Measurements from ENCODE around the gene PLA2R1. TPM values are rescaled to one million over a fixed set of nuclear protein-coding genes. Genes with fewer than 3 reads are reported as not detected.

The PLA2R1 gene
- total RNA-seq, 1 experiment from 2014 or later: 5.7 TPM

DNA sequence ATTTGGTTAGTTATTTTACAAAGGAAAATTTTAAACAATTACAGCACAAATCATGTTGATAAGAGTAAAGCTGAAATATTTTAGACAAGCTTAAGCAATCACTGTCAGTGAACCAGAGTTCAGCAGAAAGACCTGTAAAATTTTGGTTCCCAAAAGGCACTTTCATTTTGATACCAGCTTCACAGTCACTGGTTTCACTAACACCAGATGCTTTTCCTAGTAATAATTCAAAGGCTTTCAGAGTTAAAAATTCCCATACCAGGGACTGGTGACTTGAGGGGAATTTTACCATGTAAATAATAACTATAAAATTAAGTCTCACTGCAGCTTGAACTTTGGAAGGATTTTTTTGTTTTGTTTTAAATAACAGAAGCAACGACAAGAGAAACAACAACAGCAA lies 162.1 kb downstream of the PLA2R1 start:
- Histone ChIP-seq H3K9me3 (ENCODE audit: control insufficient read depth, insufficient read depth, low read depth, low read length) (no peaks in the 10 kb centered on the region), H3K27ac (ENCODE audit: low read length) (no peak overlapping the region), H3K4me1 (ENCODE audit: control insufficient read depth, insufficient read depth, low read length) (no peaks in the 10 kb centered on the region), H3K36me3 (ENCODE audit: control insufficient read depth, insufficient read depth, low read length) (no peaks in the 10 kb centered on the region), H3K4me3 (ENCODE audit: low read depth in 2 of 2, low read length in 2 of 2) (no peak overlapping the region), H3K27me3 (ENCODE audit: control insufficient read depth, insufficient read depth, low read length) (peaks cover 17% of the 10 kb centered on the region)
- intact Hi-C loops (cut with micrococcal nuclease; ENCODE audit: unreplicated experiment): no loop called here
- in situ Hi-C loops (cut with HindIII; ENCODE audit: low pct_unique_long_range_greater_than_20kb, low sequenced_read_pairs): no loop called here
- no TSS peak for BruUV-seq (replicated peaks)
- ChIA-PET POLR2A (no interaction called here), CTCF (no interaction called here)
- TF ChIP-seq, protein P1, sequence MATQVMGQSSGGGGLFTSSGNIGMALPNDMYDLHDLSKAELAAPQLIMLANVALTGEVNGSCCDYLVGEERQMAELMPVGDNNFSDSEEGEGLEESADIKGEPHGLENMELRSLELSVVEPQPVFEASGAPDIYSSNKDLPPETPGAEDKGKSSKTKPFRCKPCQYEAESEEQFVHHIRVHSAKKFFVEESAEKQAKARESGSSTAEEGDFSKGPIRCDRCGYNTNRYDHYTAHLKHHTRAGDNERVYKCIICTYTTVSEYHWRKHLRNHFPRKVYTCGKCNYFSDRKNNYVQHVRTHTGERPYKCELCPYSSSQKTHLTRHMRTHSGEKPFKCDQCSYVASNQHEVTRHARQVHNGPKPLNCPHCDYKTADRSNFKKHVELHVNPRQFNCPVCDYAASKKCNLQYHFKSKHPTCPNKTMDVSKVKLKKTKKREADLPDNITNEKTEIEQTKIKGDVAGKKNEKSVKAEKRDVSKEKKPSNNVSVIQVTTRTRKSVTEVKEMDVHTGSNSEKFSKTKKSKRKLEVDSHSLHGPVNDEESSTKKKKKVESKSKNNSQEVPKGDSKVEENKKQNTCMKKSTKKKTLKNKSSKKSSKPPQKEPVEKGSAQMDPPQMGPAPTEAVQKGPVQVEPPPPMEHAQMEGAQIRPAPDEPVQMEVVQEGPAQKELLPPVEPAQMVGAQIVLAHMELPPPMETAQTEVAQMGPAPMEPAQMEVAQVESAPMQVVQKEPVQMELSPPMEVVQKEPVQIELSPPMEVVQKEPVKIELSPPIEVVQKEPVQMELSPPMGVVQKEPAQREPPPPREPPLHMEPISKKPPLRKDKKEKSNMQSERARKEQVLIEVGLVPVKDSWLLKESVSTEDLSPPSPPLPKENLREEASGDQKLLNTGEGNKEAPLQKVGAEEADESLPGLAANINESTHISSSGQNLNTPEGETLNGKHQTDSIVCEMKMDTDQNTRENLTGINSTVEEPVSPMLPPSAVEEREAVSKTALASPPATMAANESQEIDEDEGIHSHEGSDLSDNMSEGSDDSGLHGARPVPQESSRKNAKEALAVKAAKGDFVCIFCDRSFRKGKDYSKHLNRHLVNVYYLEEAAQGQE (IDR thresholded peaks at IDR 0.05; ENCODE audit: insufficient read depth in 1 of 2, low read depth in 2 of 2, low read length in 1 of 2): no peak
- TF ChIP-seq, protein P2, sequence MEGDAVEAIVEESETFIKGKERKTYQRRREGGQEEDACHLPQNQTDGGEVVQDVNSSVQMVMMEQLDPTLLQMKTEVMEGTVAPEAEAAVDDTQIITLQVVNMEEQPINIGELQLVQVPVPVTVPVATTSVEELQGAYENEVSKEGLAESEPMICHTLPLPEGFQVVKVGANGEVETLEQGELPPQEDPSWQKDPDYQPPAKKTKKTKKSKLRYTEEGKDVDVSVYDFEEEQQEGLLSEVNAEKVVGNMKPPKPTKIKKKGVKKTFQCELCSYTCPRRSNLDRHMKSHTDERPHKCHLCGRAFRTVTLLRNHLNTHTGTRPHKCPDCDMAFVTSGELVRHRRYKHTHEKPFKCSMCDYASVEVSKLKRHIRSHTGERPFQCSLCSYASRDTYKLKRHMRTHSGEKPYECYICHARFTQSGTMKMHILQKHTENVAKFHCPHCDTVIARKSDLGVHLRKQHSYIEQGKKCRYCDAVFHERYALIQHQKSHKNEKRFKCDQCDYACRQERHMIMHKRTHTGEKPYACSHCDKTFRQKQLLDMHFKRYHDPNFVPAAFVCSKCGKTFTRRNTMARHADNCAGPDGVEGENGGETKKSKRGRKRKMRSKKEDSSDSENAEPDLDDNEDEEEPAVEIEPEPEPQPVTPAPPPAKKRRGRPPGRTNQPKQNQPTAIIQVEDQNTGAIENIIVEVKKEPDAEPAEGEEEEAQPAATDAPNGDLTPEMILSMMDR (IDR thresholded peaks at IDR 0.05): no peak
- TF ChIP-seq POLR2AphosphoS5 (IDR thresholded peaks at IDR 0.05; ENCODE audit: low read depth, low read length): no peak
- no peak for TF ChIP-seq TCF7L2 (IDR thresholded peaks at IDR 0.05; ENCODE audit: low read depth, low read length)
- no peak for TF ChIP-seq SIN3A (IDR thresholded peaks at IDR 0.05; ENCODE audit: borderline replicate concordance, insufficient read depth, low read depth, low read length)
- no peak for ATAC-seq
- no peak for DNase-seq (ENCODE audit: low read depth, low spot score)

DNA sequence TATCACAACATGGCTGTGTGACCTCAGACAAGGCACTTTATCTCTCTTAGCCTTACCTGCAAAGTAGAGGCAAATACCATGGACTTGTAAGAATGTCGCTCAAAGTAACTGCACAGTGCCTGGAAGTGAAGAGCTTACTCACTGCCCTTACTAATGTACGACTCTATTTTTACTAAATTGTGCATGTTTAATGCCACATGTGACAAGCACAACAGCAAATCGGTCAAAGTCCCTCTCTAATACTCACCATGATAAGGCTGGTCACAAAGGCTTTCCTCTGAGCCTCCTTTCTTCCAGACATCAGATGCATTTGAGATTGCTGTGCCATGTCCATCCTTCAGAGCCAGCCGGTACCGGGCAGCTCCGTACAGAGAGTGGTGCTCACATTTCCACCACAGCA lies 164.0 kb downstream of the PLA2R1 start:
- no peak for ATAC-seq
- Histone ChIP-seq H3K9me3 (ENCODE audit: control insufficient read depth, insufficient read depth, low read depth, low read length) (no peaks in the 10 kb centered on the region), H3K36me3 (ENCODE audit: control insufficient read depth, insufficient read depth, low read length) (no peaks in the 10 kb centered on the region), H3K27ac (ENCODE audit: low read length) (no peak overlapping the region), H3K4me3 (ENCODE audit: low read depth in 2 of 2, low read length in 2 of 2) (no peak overlapping the region), H3K4me1 (ENCODE audit: control insufficient read depth, insufficient read depth, low read length) (no peaks in the 10 kb centered on the region), H3K27me3 (ENCODE audit: control insufficient read depth, insufficient read depth, low read length) (peaks cover 22% of the 10 kb centered on the region)
- CTCF ChIA-PET: no interaction called here
- intact Hi-C loops (cut with micrococcal nuclease; ENCODE audit: unreplicated experiment) (no loop called here), in situ Hi-C loops (cut with HindIII; ENCODE audit: low pct_unique_long_range_greater_than_20kb, low sequenced_read_pairs) (no loop called here)
- POLR2A ChIA-PET: no interaction called here
- no TSS peak for BruUV-seq (replicated peaks)
- no peak for DNase-seq (ENCODE audit: low read depth, low spot score)
- TF ChIP-seq, protein P1 (IDR thresholded peaks at IDR 0.05; ENCODE audit: insufficient read depth in 1 of 2, low read depth in 2 of 2, low read length in 1 of 2): no peak
- TF ChIP-seq SIN3A (IDR thresholded peaks at IDR 0.05; ENCODE audit: borderline replicate concordance, insufficient read depth, low read depth, low read length) (no peak), TCF7L2 (IDR thresholded peaks at IDR 0.05; ENCODE audit: low read depth, low read length) (no peak), POLR2AphosphoS5 (IDR thresholded peaks at IDR 0.05; ENCODE audit: low read depth, low read length) (no peak)
- TF ChIP-seq, protein P2 (IDR thresholded peaks at IDR 0.05): 0 out of 2 replicates have a peak, but pooled peaks have one; percentile 7

All from Panc1 (cell line).